Suprapubic skin (tissue), 3 donors: Measurements from ENCODE around the gene PLXNA4.

Source experiments
- CTCF ChIP-seq, 2 donors: fragments of 200-600 bp in 1 of 2; fragments of 450-650 bp in 1 of 2; sonication (generic) in 1 of 2; IDR thresholded peaks; one replicate each; pipeline ENCODE4 v1.5.1; 2016 to 2019; ENCODE audit warnings: antibody characterized with exemption in 2 of 2, mild to moderate bottlenecking in 1 of 2, moderate library complexity in 1 of 2
- EP300 ChIP-seq: sonication (generic); formaldehyde crosslinking; IDR thresholded peaks from one replicate; pipeline ENCODE4 v1.6.1; 2017; ENCODE audit warnings: antibody characterized with exemption
- POLR2A ChIP-seq, 2 donors: fragments of 450-650 bp; IDR thresholded peaks; one replicate each; pipeline ENCODE4 v1.6.1; 2017; ENCODE audit warnings: antibody characterized with exemption in 2 of 2, mild to moderate bottlenecking in 2 of 2, moderate library complexity in 2 of 2

GRCh38 chr7:132402096-132402495 lies 174.2 kb downstream of the PLXNA4 start:
- TF ChIP-seq EP300: no peak
- TF ChIP-seq CTCF (IDR thresholded peaks at IDR 0.05): no peak
- TF ChIP-seq POLR2A (IDR thresholded peaks at IDR 0.05): no peak
